Mononuclear cell (primary cell): Measurements from ENCODE around the gene NXPH4. TPM values are rescaled to one million over a fixed set of nuclear protein-coding genes. Genes with fewer than 3 reads are reported as not detected.

Experiments
- H3K27me3 ChIP-seq: 2 replicates; pipeline ENCODE4 v1.6.0; 2011; ENCODE audit warnings: low read length, control low read depth; ENCODE audit not compliant: insufficient read depth
- H3K4me1 ChIP-seq: 2 replicates; pipeline ENCODE4 v1.5.1; 2011; ENCODE audit warnings: mild to moderate bottlenecking, low read length, control low read depth; ENCODE audit not compliant: insufficient read depth
- H3K4me3 ChIP-seq: 2 replicates; pipeline ENCODE4 v1.5.1; 2011; ENCODE audit warnings: mild to moderate bottlenecking, low read length, moderate library complexity
- H3K9me3 ChIP-seq: 2 replicates; pipeline ENCODE4 v1.5.1; 2011; ENCODE audit warnings: low read depth, mild to moderate bottlenecking, control low read depth, low read length
- total RNA-seq: library from RNA; depleted of rRNA; stranded (reverse); fragments of >200 nt; gene quantifications from one replicate; pipeline ENCODE4 v1.2.3, GENCODE V29; 2012

The NXPH4 gene
- total RNA-seq, 1 donor: not detected

- no peaks in the 10 kb centered on the region for H3K27me3 ChIP-seq
- H3K4me3 ChIP-seq: no peak overlapping the region
- no peaks in the 10 kb centered on the region for H3K9me3 ChIP-seq
- H3K4me1 ChIP-seq: peaks cover 8% of the 10 kb centered on the region
These were observed 54.4 kb downstream of the NXPH4 start for GRCh38 chr12:57270966-57271470.

GRCh38 chr12:57272337-57273151, 56.0 kb downstream of the NXPH4 start:
- Histone ChIP-seq H3K9me3 (no peaks in the 10 kb centered on the region), H3K4me3 (no peak overlapping the region), H3K4me1 (peaks cover 8% of the 10 kb centered on the region), H3K27me3 (no peaks in the 10 kb centered on the region)

DNA sequence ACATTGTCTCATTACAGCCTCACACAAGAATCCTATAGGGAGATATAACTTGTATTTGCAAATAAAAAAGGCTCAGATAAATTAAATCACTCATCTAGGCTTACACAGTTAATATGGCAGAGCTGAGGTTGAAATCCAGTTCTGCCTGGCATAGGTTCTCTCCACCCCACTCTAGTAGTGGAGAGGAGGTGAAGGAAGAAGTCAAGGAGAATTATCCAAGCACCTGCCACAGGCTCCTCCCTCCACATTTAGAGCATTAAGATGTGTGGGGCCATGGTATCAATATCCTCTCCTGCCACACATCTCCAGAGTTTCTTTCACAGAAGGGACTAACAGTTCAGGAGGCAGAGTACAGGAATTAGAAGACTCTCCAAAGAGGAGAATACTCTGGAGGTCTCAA, 56.9 kb downstream of the NXPH4 start:
- Histone ChIP-seq H3K4me3 (no peak overlapping the region), H3K4me1 (peaks cover 3% of the 10 kb centered on the region), H3K27me3 (no peaks in the 10 kb centered on the region), H3K9me3 (no peaks in the 10 kb centered on the region)

Other genes with a start within 250 kb of the NXPH4 start
- gene ZBTB39, start 210.2 kb upstream of the NXPH4 start, total RNA-seq: 12.8 TPM
- gene TAC3, start 200.3 kb upstream of the NXPH4 start, total RNA-seq: not detected
- gene MYO1A, start 166.7 kb upstream of the NXPH4 start, total RNA-seq: 0.31 TPM
- gene NEMP1, start 138.0 kb upstream of the NXPH4 start, total RNA-seq: 6.6 TPM
- gene NAB2, start 127.7 kb upstream of the NXPH4 start, total RNA-seq: 16.3 TPM
- gene STAT6, start 105.4 kb upstream of the NXPH4 start, total RNA-seq: 68.1 TPM
- gene LRP1, start 88.3 kb upstream of the NXPH4 start, total RNA-seq: 56.0 TPM
- gene LRP1-AS, start 69.2 kb upstream of the NXPH4 start, total RNA-seq: not detected
- gene SHMT2, start 12.9 kb downstream of the NXPH4 start, total RNA-seq: 50.6 TPM
- 3.1 TPM for gene STAC3, start 34.4 kb downstream of the NXPH4 start, total RNA-seq
- 31.3 TPM for gene R3HDM2, start 214.2 kb downstream of the NXPH4 start, total RNA-seq
- 0.10 TPM for gene INHBC, start 218.0 kb downstream of the NXPH4 start, total RNA-seq
- not detected for gene INHBE, start 238.5 kb downstream of the NXPH4 start, total RNA-seq
- gene GLI1, start 243.0 kb downstream of the NXPH4 start, total RNA-seq: 0.10 TPM